Measurements from ENCODE around the gene FDX1. TPM values are rescaled to one million over a fixed set of nuclear protein-coding genes. Genes with fewer than 3 reads are reported as not detected.

The FDX1 gene
- total RNA-seq, 1 donor from 2014 or later, result 17.6 TPM

DNA sequence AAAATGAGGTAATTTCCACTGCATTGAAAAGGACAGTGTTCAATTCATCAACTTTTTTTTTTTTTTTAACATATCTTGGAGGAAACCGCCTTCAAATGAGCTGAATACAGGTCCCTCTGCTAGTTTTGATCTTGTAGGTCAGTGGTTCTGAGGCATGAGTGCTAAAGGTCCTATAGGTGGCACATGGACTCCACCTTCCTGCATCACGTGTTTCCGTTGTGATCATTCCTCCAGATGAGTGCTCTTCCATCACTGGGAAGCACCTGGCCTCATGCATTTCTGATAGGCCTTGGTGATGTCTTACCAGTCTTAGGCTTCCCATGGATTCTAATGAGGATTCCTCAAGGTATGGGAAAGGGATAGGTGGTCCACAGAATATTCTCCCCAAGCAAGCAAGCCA is 37.8 kb downstream of the FDX1 start:
- no peak for DNase-seq (ENCODE audit: low spot score in 2 of 2)
- Histone ChIP-seq H3K36me3 (no peaks in the 10 kb centered on the region), H3K4me3 (no peak overlapping the region), H3K4me1 (no peaks in the 10 kb centered on the region), H3K27ac (no peak overlapping the region), H3K27me3 (no peaks in the 10 kb centered on the region), H3K9me3 (no peaks in the 10 kb centered on the region)
- intact Hi-C loops (cut with DNase I), result loop anchor here (10.0 kb wide), 1 partner anchor 767 kb away; no protein-coding TSS in a partner anchor
- TF ChIP-seq, protein P1, sequence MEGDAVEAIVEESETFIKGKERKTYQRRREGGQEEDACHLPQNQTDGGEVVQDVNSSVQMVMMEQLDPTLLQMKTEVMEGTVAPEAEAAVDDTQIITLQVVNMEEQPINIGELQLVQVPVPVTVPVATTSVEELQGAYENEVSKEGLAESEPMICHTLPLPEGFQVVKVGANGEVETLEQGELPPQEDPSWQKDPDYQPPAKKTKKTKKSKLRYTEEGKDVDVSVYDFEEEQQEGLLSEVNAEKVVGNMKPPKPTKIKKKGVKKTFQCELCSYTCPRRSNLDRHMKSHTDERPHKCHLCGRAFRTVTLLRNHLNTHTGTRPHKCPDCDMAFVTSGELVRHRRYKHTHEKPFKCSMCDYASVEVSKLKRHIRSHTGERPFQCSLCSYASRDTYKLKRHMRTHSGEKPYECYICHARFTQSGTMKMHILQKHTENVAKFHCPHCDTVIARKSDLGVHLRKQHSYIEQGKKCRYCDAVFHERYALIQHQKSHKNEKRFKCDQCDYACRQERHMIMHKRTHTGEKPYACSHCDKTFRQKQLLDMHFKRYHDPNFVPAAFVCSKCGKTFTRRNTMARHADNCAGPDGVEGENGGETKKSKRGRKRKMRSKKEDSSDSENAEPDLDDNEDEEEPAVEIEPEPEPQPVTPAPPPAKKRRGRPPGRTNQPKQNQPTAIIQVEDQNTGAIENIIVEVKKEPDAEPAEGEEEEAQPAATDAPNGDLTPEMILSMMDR (IDR thresholded peaks at IDR 0.05), result no peak

DNA sequence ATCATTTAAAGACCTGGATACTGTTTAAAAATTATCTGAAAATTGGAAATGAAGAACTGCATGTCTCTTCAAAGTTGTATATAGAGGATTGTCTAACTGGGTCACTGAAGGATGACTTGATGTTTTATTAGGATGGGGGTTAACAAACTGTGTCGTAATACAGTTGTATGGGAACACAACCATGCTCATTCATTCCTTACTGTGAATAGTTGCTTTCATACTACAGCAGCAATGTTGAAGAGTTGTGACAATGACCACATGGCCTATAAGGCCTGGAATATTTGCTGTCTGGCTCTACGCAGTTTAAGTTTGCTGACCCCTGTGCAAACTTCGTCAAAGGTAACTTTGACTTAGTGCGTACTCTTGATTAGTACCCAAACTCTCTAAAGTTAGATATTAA is 38.4 kb downstream of the FDX1 start:
- H3K9me3 ChIP-seq, result no peaks in the 10 kb centered on the region
- H3K4me3 ChIP-seq, result no peak overlapping the region
- no peak overlapping the region for H3K27ac ChIP-seq
- no peaks in the 10 kb centered on the region for H3K36me3 ChIP-seq
- no peaks in the 10 kb centered on the region for H3K4me1 ChIP-seq
- intact Hi-C loops (cut with DNase I), result loop anchor here (10.0 kb wide), 1 partner anchor 767 kb away; no protein-coding TSS in a partner anchor
- no peaks in the 10 kb centered on the region for H3K27me3 ChIP-seq
- TF ChIP-seq, protein P1 (IDR thresholded peaks at IDR 0.05), result no peak
- DNase-seq (ENCODE audit: low spot score in 2 of 2), result no peak

DNA sequence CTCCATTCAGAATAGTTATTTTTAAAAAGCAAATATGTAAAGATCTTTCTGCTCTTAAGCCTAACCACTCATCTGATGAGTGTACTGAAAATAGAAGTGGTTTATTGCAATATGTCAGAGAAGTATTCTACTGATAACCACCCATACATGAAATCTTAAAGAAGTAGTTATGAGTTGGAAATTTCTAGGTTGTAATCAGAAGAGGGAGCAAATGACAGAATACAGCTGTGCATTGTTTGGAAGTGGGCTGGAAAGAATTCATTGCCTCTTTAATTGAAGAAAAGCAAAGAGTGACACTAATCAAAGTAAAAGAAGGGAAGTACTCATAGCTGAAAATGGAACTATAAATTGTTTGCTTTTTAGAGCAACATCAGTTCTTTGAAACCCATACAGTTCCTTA is 39.4 kb downstream of the FDX1 start:
- Histone ChIP-seq H3K4me3 (no peak overlapping the region), H3K36me3 (no peaks in the 10 kb centered on the region), H3K27ac (no peak overlapping the region), H3K27me3 (no peaks in the 10 kb centered on the region), H3K9me3 (no peaks in the 10 kb centered on the region), H3K4me1 (no peaks in the 10 kb centered on the region)
- intact Hi-C loops (cut with DNase I), result loop anchor here (10.0 kb wide), 1 partner anchor 766 kb away; no protein-coding TSS in a partner anchor
- DNase-seq (ENCODE audit: low spot score in 2 of 2), result no peak
- TF ChIP-seq, protein P1 (IDR thresholded peaks at IDR 0.05), result no peak

DNA sequence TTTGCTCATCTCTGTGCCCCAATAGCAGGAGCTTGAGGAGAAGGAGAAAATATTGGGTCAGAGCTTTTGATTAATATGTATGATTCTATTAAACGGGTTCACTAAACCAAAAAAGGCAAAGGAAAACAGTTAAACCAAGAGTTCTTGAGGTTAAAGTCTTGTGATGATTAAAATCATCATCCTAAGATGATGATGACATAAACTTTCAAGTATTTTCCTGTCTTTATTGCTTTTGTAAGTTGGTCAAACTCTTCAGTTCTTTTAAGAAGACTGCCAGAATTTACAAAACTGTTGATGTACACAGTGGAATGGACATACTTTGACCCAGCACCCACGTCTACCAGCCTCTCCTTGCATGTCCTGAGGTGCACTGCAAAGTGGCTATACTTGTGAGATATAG is 41.0 kb downstream of the FDX1 start:
- Histone ChIP-seq H3K4me3 (no peak overlapping the region), H3K9me3 (no peaks in the 10 kb centered on the region), H3K36me3 (no peaks in the 10 kb centered on the region), H3K4me1 (no peaks in the 10 kb centered on the region), H3K27me3 (no peaks in the 10 kb centered on the region), H3K27ac (no peak overlapping the region)
- intact Hi-C loops (cut with DNase I), result no loop called here
- DNase-seq (ENCODE audit: low spot score in 2 of 2), result no peak
- TF ChIP-seq, protein P1 (IDR thresholded peaks at IDR 0.05), result no peak

DNA sequence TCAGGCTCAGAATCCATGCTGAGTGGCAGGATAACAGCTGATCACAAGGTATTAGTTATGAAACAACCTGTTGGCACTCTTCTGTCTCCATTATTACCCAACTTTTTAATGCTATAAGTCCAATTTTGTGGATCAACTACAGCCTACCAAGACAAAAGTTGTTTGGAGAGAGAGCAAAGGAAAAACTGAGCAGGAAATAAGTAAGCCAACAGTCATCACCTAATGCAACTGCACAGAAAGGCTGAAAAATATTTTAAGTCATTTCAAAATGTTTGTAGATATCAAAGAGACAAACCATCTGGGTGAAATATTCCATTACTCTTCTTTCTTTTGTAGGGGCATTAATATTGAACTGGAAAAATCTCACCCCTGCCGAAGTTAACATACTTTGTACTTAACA is 41.6 kb downstream of the FDX1 start:
- Histone ChIP-seq H3K4me1 (no peaks in the 10 kb centered on the region), H3K4me3 (no peak overlapping the region), H3K27ac (no peak overlapping the region), H3K36me3 (no peaks in the 10 kb centered on the region), H3K9me3 (no peaks in the 10 kb centered on the region), H3K27me3 (no peaks in the 10 kb centered on the region)
- TF ChIP-seq, protein P1 (IDR thresholded peaks at IDR 0.05), result no peak
- no peak for DNase-seq (ENCODE audit: low spot score in 2 of 2)
- intact Hi-C loops (cut with DNase I), result no loop called here

DNA sequence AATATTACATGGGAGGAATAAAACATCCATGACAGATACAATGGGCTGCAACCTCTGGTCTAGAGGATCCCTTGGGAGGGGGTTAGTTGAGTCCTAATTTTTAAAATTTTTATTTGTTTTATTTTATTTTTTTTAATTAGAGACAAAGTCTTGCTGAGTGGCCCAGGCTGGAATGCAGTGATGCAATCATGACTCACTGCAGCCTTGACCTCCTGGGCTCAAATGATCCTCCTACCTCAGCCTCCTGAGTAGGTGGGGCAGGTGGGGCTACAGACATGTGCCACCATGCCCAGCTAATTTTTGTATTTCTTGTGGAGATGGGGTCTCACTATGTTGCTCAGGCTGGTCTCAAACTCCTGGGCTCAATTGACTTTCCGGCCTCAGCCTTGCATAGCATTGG is 43.1 kb downstream of the FDX1 start:
- H3K9me3 ChIP-seq, result no peaks in the 10 kb centered on the region
- no peaks in the 10 kb centered on the region for H3K27me3 ChIP-seq
- TF ChIP-seq, protein P1 (IDR thresholded peaks at IDR 0.05), result no peak
- intact Hi-C loops (cut with DNase I), result no loop called here
- no peak for DNase-seq (ENCODE audit: low spot score in 2 of 2)
- no peak overlapping the region for H3K4me3 ChIP-seq
- no peaks in the 10 kb centered on the region for H3K4me1 ChIP-seq
- no peak overlapping the region for H3K27ac ChIP-seq
- no peaks in the 10 kb centered on the region for H3K36me3 ChIP-seq

Measured in ascending aorta (tissue), 2 donors.